WERI-Rb-1 (cell line): ENCODE data around the gene LYSMD1.
A peak's percentile ranks its signal among the peaks of the same experiment; 100 is the strongest.
"Not testable (repeated sequence)": the region's sequence is repeated elsewhere in the genome, so short reads cannot be mapped to it uniquely, and the experiment has no call there.

Source experiments
- DNase-seq: peaks from one replicate; pipeline ENCODE4 v3.0.0-alpha.2; 2020
- H3K27ac ChIP-seq: fragments of 250-450 bp; sonication (Bioruptor Pico); 2 replicates; pipeline ENCODE4 v1.5.1; 2020; ENCODE audit warnings: mild to moderate bottlenecking, moderate library complexity
- H3K27me3 ChIP-seq: fragments of 250-450 bp; sonication (Bioruptor Pico); 2 replicates; pipeline ENCODE4 v1.5.1; 2021; ENCODE audit warnings: mild to moderate bottlenecking, low read depth, moderate library complexity; ENCODE audit not compliant: insufficient read depth, severe bottlenecking
- H3K36me3 ChIP-seq: fragments of 250-450 bp; sonication (Bioruptor Pico); 2 replicates; pipeline ENCODE4 v1.5.1; 2020; ENCODE audit warnings: mild to moderate bottlenecking, moderate library complexity
- H3K4me3 ChIP-seq: 2 replicates; pipeline ENCODE4 v1.5.1; 2011; ENCODE audit warnings: low read depth, mild to moderate bottlenecking, control low read depth, low read length
- H3K9me3 ChIP-seq: fragments of 250-450 bp; sonication (Bioruptor Pico); 2 replicates; pipeline ENCODE4 v1.5.1; 2021; ENCODE audit warnings: mild to moderate bottlenecking, moderate library complexity; ENCODE audit not compliant: severe bottlenecking
- TF ChIP-seq, protein P1 (sequence below): IDR thresholded peaks from 2 replicates; pipeline ENCODE4 v1.5.1; 2011; ENCODE audit warnings: low read depth, mild to moderate bottlenecking, control low read depth, inconsistent platforms, low read length

The LYSMD1 gene, protein sequence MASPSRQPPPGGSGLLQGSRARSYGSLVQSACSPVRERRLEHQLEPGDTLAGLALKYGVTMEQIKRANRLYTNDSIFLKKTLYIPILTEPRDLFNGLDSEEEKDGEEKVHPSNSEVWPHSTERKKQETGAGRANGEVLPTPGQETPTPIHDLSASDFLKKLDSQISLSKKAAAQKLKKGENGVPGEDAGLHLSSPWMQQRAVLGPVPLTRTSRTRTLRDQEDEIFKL

DNA sequence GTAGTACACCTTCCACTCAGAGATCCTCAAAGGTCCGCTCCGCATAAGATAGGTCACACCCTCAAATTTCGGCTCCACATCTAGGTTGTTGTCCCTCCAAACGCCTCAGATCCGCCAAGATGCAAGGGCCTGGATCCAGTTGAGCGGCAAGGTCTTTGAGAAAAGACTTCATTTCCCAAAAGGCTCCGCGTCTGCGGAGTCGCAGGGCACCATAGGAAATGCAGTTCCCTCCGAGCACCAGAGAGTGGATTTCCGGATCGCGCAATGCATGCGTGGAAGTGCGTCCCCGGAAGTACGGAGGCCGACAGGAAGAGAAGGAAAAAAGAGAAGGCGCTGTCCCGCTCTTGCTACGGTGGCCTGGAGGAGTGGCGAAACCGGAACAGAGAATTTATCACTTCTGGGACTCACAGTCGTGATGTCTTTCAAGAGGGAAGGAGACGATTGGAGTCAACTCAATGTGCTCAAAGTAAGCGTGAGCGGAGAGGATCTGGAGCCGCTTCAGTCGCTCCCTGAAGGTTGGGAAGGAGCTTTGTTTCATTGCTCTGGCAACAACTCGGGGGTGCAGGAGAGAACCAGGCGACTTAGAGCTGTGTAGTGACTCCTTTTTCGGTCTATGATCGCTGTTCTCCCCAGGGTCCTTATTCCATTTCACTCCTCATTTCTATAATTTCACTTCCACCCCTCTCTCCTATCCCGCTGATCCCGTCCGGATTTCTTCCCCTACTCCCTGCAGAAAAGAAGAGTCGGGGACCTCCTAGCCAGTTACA, at the start of gene LYSMD1, which contains the start of gene SCNM1:
Gene LYSMD1, minus strand, starts transcription at position 165 of the 767 bp plus-strand sequence. CDS start 644 bp downstream, outside the sequence.
Gene SCNM1, plus strand, starts transcription at position 407 of the 767 bp plus-strand sequence. Its CDS starts 9 bp downstream, at position 416.
- Histone ChIP-seq H3K4me3 (peak within 1 kb of the TSS; percentile 84), H3K27ac (peak within 1 kb of the TSS; percentile 86), H3K27me3 (no peaks in the 10 kb centered on the region), H3K9me3 (no peaks in the 10 kb centered on the region), H3K36me3 (peaks cover 48% of the 10 kb centered on the region)
- DNase-seq = peak; percentile 100
- TF ChIP-seq, protein P1, sequence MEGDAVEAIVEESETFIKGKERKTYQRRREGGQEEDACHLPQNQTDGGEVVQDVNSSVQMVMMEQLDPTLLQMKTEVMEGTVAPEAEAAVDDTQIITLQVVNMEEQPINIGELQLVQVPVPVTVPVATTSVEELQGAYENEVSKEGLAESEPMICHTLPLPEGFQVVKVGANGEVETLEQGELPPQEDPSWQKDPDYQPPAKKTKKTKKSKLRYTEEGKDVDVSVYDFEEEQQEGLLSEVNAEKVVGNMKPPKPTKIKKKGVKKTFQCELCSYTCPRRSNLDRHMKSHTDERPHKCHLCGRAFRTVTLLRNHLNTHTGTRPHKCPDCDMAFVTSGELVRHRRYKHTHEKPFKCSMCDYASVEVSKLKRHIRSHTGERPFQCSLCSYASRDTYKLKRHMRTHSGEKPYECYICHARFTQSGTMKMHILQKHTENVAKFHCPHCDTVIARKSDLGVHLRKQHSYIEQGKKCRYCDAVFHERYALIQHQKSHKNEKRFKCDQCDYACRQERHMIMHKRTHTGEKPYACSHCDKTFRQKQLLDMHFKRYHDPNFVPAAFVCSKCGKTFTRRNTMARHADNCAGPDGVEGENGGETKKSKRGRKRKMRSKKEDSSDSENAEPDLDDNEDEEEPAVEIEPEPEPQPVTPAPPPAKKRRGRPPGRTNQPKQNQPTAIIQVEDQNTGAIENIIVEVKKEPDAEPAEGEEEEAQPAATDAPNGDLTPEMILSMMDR = 0 out of 2 replicates have a peak, but pooled peaks have one; percentile 3

DNA sequence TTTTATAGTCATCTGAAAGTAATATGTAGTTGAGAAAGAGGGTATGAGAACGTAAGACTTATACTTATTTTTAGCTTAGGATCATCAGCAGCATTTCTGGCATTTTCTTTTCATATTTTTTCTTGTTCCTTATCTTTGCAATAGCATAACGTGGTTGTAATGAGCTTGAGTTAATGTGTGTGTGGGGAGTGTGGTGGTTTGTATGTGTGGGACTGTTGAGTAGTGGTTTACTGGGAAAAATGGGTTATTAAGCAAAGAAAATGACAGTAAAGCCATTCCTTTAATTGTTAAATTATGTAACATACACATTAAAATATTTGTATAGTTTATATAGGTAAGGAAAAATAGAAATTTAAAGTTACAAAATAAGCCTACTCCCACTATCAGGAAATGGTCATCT, 47.9 kb upstream of the LYSMD1 start:
- TF ChIP-seq, protein P1 = no peak
- peaks cover 92% of the 10 kb centered on the region for H3K36me3 ChIP-seq
- no peak for DNase-seq

DNA sequence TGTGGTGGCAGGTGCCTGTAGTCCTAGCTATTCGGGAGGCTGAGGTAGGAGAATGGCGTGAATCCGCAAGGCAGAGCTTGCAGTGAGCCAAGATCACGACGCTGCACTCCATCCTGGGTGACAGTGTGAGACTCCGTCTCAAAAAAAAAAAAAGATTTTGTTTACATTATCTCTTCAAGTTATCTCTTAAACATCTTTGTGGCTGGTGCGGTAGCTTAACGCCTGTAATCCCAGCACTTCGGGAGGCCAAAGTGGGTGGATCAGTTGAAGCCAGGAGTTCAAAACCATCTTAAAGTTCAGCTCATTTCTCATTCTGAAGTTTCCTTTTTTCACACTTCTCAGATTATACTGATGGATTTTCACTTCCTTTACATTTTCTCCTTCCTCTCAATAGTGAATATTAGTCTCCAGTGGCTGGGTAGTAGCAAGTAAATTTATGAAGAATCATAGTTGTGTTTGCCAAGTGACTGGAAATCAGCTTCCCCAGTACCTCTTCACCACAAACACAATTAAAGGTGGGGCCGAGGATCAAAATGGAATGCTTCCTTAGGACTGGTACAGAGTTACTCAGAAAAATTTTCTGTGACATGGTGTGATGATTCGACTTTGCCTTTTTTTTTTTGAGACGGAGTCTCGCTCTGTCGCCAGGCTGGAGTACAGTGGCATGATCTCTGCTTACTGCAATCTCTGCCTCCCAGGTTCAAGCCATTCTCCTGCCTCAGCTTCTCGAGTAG, 46.4 kb upstream of the LYSMD1 start:
- no peak overlapping the region for H3K4me3 ChIP-seq
- no peak overlapping the region for H3K27ac ChIP-seq
- TF ChIP-seq, protein P1 = no peak
- H3K27me3 ChIP-seq = no peaks in the 10 kb centered on the region
- DNase-seq = no peak
- H3K36me3 ChIP-seq = peaks cover 91% of the 10 kb centered on the region
- no peaks in the 10 kb centered on the region for H3K9me3 ChIP-seq

More for the DNA sequence above, 47.9 kb upstream of the LYSMD1 start:
- Histone ChIP-seq H3K27me3 (no peaks in the 10 kb centered on the region), H3K9me3 (no peaks in the 10 kb centered on the region), H3K27ac (no peak overlapping the region), H3K4me3 (no peak overlapping the region)

DNA sequence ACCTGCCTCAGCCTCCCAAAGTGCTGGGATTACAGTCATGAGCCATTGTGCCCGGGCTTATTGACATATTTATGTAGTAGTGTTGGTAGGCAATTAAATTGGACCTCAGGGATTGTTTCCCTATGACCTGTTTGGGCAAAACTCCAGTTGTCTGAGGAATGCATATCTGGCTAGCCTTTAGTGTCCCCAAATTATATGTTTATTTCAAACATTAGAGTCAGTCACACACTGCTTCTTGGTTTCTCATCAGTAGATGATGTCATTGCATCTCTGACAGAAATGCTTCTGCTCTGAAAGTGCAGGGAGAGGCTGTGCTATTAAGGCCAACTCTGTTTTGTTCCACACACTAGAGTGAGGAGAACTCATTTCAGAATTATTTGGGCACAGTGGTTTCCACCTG, 45.1 kb upstream of the LYSMD1 start:
- TF ChIP-seq, protein P1 = no peak
- Histone ChIP-seq H3K4me3 (no peak overlapping the region), H3K27me3 (no peaks in the 10 kb centered on the region), H3K9me3 (no peaks in the 10 kb centered on the region), H3K36me3 (peaks cover 96% of the 10 kb centered on the region), H3K27ac (no peak overlapping the region)
- no peak for DNase-seq

DNA sequence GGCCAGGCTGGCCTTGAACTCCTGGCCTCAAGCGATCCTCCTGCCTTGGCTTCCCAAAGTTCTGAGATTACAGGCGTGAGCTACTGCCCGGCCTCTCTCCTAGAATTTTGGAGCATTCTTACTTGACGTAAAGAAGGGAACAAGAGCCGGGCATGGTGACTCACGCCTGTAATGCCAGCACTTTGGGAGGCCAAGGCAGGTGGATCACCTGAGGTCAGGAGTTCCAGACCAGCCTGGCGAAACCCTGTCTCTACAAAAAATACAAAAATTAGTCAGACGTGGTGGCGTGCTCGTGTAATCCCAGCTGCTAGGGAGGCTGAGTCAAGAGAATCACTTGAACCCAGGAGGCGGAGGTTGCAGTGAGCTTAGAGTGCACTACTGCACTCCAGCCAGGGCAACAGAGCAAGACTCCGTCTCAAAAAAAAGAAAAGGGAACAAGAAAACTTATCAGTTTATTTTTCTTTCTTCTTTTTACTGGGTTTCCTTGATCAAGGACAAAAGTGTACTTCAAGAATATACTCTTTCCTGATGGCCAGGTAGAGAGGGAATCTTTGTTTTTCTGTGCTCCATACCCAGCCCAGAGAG, 39.8 kb upstream of the LYSMD1 start:
- not testable (repeated sequence) for H3K9me3 ChIP-seq, H3K4me3 ChIP-seq, H3K27ac ChIP-seq, H3K27me3 ChIP-seq, DNase-seq
- peaks cover 97% of the 10 kb centered on the region for H3K36me3 ChIP-seq
